PC-3 (cell line): ENCODE measurements around the gene SWSAP1. TPM values are rescaled to one million over a fixed set of nuclear protein-coding genes. Genes with fewer than 3 reads are reported as not detected.
"Not testable (repeated sequence)": the region's sequence is repeated elsewhere in the genome, so short reads cannot be mapped to it uniquely, and the experiment has no call there.

Experiments
- ATAC-seq: fragments of 200-7000 bp; cut with Tn5 transposase; 2 replicates; pipeline ENCODE4 v1.9.1; 2020; ENCODE audit warnings: mild to moderate bottlenecking, moderate library complexity
- BruUV-seq: library from RNA; stranded (reverse); fragments of 400-500 nt; replicated peaks from 2 replicates; lab custom pipeline; 2021; lab: Mats Ljungman, UMichigan
- CTCF ChIA-PET: fragments of 300-600 bp; sonication (Branson Sonifier 250); formaldehyde crosslinking; loops from one replicate; lab custom pipeline; 2022; ENCODE audit warnings: antibody characterized with exemption; lab: Charles Lee
- POLR2A ChIA-PET: fragments of 300-600 bp; sonication (Branson Sonifier 250); formaldehyde crosslinking; loops from one replicate; lab custom pipeline; 2022; ENCODE audit warnings: antibody characterized with exemption; ENCODE audit not compliant: unreplicated experiment; lab: Charles Lee
- DNase-seq: peaks from one replicate; pipeline ENCODE4 v3.0.0-alpha.2; 2015
- H2AFZ ChIP-seq: fragments of 300-600 bp; sonication (generic); 2 replicates; pipeline ENCODE4 v1.6.0; 2016; ENCODE audit warnings: antibody characterized with exemption, low read length
- H3F3A ChIP-seq: fragments of 300-600 bp; sonication (generic); one replicate; pipeline ENCODE4 v1.6.0; 2017; ENCODE audit warnings: antibody characterized with exemption, low read length, control low read depth, mild to moderate bottlenecking; ENCODE audit not compliant: unreplicated experiment
- H3K27ac ChIP-seq: fragments of 300-600 bp; sonication (generic); 2 replicates; pipeline ENCODE4 v1.5.1; 2016; ENCODE audit warnings: mild to moderate bottlenecking, low read length
- H3K27me3 ChIP-seq: fragments of 300-600 bp; sonication (generic); 2 replicates; pipeline ENCODE4 v1.6.1; 2016; ENCODE audit warnings: low read length, mixed read lengths
- H3K36me3 ChIP-seq: fragments of 300-600 bp; sonication (generic); 2 replicates; pipeline ENCODE4 v1.6.1; 2016; ENCODE audit warnings: low read depth, mixed run types, low read length, mixed read lengths
- H3K4me1 ChIP-seq: fragments of 300-600 bp; sonication (generic); 2 replicates; pipeline ENCODE4 v1.5.1; 2016; ENCODE audit warnings: low read length; ENCODE audit not compliant: insufficient read depth
- H3K4me2 ChIP-seq: fragments of 300-600 bp; sonication (generic); 2 replicates; pipeline ENCODE4 v1.6.0; 2016; ENCODE audit warnings: low read length
- H3K4me3 ChIP-seq: fragments of 300-600 bp; sonication (generic); 2 replicates; pipeline ENCODE4 v1.5.1; 2016; ENCODE audit warnings: mild to moderate bottlenecking, low read length, mixed read lengths
- H3K79me2 ChIP-seq: fragments of 300-600 bp; sonication (generic); 2 replicates; pipeline ENCODE4 v1.6.1; 2017; ENCODE audit warnings: low read length, mixed read lengths
- H3K9ac ChIP-seq: fragments of 300-600 bp; sonication (generic); 2 replicates; pipeline ENCODE4 v1.6.0; 2016; ENCODE audit warnings: mild to moderate bottlenecking, low read length
- H3K9me2 ChIP-seq: fragments of 300-600 bp; sonication (generic); replicated peaks from 2 replicates; pipeline ENCODE4 v1.6.1; 2016; ENCODE audit warnings: mixed run types, low read length, mixed read lengths
- H3K9me3 ChIP-seq: fragments of 300-600 bp; sonication (generic); 2 replicates; pipeline ENCODE4 v1.6.1; 2016; ENCODE audit warnings: low read length, mixed read lengths
- H4K20me1 ChIP-seq: fragments of 300-600 bp; sonication (generic); 2 replicates; pipeline ENCODE4 v1.6.1; 2016; ENCODE audit warnings: low read length, mixed read lengths
- EZH2 ChIP-seq: fragments of 300-600 bp; sonication (generic); IDR thresholded peaks from one replicate; pipeline ENCODE4 v1.6.1; 2017; ENCODE audit warnings: antibody characterized with exemption, mild to moderate bottlenecking, low read length; ENCODE audit not compliant: unreplicated experiment
- EZH2phosphoT487 ChIP-seq: fragments of 300-600 bp; sonication (generic); IDR thresholded peaks from 2 replicates; pipeline ENCODE4 v1.6.1; 2018; ENCODE audit warnings: mild to moderate bottlenecking, antibody characterized with exemption, low read length, borderline replicate concordance
- intact Hi-C: fragments of 100-400 bp; cut with micrococcal nuclease; formaldehyde crosslinking; loops from 2 replicates; pipeline ENCODE4 v1.9.0; 2023
- total RNA-seq: library from RNA; depleted of rRNA; stranded (reverse); fragments of >200 nt; gene quantifications from 2 replicates; pipeline ENCODE4 v1.2.3, GENCODE V29; 2014
- TF ChIP-seq, protein P1 (sequence below): fragments of 300-600 bp; sonication (generic); conservative IDR thresholded peaks from 2 replicates; pipeline ENCODE4 v1.5.1; 2017; ENCODE audit warnings: antibody characterized with exemption, low read depth, mild to moderate bottlenecking, low read length

Gene SWSAP1
- total RNA-seq, 1 experiment from 2014 or later: 6.1 TPM

DNA sequence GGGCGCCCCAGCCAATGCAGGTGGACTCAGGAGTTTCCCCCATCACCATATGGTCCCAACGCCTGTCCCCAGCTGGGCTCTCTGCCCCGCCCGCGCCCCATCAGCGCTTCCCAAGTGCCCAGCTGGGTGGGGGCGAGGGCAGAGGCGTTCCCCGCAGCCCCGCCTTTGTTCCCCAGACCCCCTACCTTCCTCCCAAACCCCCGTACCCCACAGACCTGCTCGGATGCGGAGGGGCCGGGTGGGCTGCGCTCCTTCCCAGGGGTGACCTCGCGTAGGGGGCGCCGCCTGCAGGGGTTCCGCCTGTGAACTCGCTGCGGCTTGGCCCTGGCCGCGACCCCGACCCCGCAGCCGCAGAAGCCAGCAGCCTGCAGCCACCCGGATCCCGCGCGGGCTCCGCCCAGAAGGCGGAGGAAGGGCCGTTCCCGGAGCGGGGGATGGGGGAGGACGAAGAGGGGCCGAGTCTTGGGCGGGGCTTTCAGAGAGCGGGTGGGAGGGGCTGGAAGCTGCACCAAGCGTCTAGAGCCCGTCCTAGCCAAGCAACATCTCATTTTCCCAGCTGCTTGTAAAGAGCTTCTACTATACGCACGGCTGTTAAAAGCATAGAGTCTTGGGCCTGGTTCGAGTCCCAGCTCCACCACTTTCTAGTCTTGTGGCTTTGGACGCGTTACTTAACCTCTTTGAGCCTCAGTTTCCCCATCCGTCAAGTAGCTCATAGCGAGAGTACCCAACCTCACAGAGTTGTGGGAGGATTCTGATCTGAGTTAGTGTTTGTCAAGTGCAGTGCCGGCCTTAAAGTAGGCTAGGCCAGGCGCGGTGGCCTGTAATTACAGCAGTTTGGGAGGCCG, 35.0 kb upstream of the SWSAP1 start, which contains the start of gene RAB3D:
TSS of gene RAB3D (minus strand) at position 404 of the 845 bp plus-strand sequence. CDS start 2,258 bp downstream, outside the sequence.
- ATAC-seq (peak; percentile 89), DNase-seq (peak; percentile 95)
- Histone ChIP-seq H3K4me2 (peak within 1 kb of the TSS; percentile 97), H3K27ac (peak within 1 kb of the TSS; percentile 11), H3K36me3 (peaks cover 29% of the 10 kb centered on the region), H3F3A (no peaks in the 10 kb centered on the region), H3K4me1 (peaks cover 25% of the 10 kb centered on the region), H3K9ac (peak within 1 kb of the TSS; percentile 80), H2AFZ (peak within 1 kb of the TSS; percentile 83), H4K20me1 (no peaks in the 10 kb centered on the region), H3K9me3 (no peaks in the 10 kb centered on the region), H3K27me3 (no peaks in the 10 kb centered on the region), H3K4me3 (peak within 1 kb of the TSS; percentile 89), H3K9me2 (no peaks in the 10 kb centered on the region), H3K79me2 (peaks cover 28% of the 10 kb centered on the region)
- TF ChIP-seq, protein P1, sequence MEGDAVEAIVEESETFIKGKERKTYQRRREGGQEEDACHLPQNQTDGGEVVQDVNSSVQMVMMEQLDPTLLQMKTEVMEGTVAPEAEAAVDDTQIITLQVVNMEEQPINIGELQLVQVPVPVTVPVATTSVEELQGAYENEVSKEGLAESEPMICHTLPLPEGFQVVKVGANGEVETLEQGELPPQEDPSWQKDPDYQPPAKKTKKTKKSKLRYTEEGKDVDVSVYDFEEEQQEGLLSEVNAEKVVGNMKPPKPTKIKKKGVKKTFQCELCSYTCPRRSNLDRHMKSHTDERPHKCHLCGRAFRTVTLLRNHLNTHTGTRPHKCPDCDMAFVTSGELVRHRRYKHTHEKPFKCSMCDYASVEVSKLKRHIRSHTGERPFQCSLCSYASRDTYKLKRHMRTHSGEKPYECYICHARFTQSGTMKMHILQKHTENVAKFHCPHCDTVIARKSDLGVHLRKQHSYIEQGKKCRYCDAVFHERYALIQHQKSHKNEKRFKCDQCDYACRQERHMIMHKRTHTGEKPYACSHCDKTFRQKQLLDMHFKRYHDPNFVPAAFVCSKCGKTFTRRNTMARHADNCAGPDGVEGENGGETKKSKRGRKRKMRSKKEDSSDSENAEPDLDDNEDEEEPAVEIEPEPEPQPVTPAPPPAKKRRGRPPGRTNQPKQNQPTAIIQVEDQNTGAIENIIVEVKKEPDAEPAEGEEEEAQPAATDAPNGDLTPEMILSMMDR: no peak
- no peak for TF ChIP-seq EZH2phosphoT487
- TF ChIP-seq EZH2: no peak
- no TSS peak for BruUV-seq
- POLR2A ChIA-PET: interaction anchor here (0.9 to 1.0 kb wide), 2 partner anchors 35 to 42 kb away, joined by 5 read pairs; partner anchors contain the start of gene SWSAP1
- CTCF ChIA-PET: interaction anchor here (1.1 kb wide), 1 partner anchor 46 kb away, joined by 10 read pairs; no protein-coding TSS in a partner anchor
- intact Hi-C loops: loop anchor here (1.0 kb wide), 3 partner anchors 36 to 96 kb away; partner anchors contain the start of genes ODAD3 and PRKCSH

DNA sequence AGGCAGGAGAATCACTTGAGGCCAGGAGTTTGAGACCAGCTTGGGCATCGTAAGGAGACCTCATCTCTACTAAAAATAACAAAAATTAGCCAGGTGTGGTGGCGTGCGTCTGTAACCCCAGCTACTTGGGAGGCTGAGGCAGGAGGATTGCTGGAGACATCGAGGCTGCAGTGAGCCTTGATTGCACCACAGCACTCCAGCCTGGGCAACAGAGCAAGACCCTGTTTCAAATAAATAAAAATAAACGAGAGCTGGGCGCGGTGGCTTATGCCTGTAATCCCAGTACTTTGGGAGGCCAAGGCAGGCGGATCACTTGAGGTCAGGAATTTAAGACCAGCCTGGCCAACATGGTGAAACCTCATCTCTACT, 34.4 kb upstream of the SWSAP1 start:
- H3K4me1 ChIP-seq: peaks cover 31% of the 10 kb centered on the region
- H3K9me2 ChIP-seq, DNase-seq, H3K27me3 ChIP-seq, H3K27ac ChIP-seq, intact Hi-C loops, BruUV-seq, H4K20me1 ChIP-seq, H3K9ac ChIP-seq, ATAC-seq, H3F3A ChIP-seq, H3K9me3 ChIP-seq: not testable (repeated sequence)
- H2AFZ ChIP-seq: peak overlapping the region; percentile 83
- peaks cover 30% of the 10 kb centered on the region for H3K79me2 ChIP-seq
- H3K4me3 ChIP-seq: peak overlapping the region; percentile 89
- POLR2A ChIA-PET: interaction anchor here (0.9 to 1.0 kb wide), 2 partner anchors 35 to 43 kb away, joined by 5 read pairs; partner anchors contain the start of gene SWSAP1
- peaks cover 26% of the 10 kb centered on the region for H3K36me3 ChIP-seq
- CTCF ChIA-PET: interaction anchor here (1.1 kb wide), 1 partner anchor 46 kb away, joined by 10 read pairs; no protein-coding TSS in a partner anchor
- peak overlapping the region; percentile 97 for H3K4me2 ChIP-seq

DNA sequence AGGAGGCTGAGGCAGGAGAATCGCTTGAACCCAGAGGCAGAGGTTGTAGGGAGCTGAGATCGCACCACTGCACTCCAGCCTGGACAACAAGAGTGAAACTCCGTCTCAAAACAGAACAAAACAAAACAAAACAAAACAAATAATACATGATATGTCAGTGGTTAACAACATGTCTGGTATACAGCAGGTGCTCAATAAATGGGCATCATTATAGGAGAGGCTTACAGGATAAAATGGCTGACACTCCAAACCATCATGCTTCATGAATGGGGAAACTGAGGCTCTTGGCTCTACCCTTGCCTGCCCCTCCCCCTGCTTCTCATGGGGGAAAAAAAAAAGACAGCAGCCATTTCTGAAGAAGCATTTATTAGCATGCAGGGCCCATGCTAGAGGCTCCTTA, 32.0 kb upstream of the SWSAP1 start:
- intact Hi-C loops: no loop called here
- Histone ChIP-seq H2AFZ (no peak overlapping the region), H4K20me1 (no peaks in the 10 kb centered on the region), H3K9me2 (no peaks in the 10 kb centered on the region), H3K27me3 (no peaks in the 10 kb centered on the region), H3K27ac (no peak overlapping the region), H3K4me2 (no peak overlapping the region), H3K4me1 (peaks cover 45% of the 10 kb centered on the region), H3K79me2 (peaks cover 39% of the 10 kb centered on the region), H3F3A (no peaks in the 10 kb centered on the region), H3K9ac (no peak overlapping the region), H3K9me3 (no peaks in the 10 kb centered on the region), H3K4me3 (no peak overlapping the region), H3K36me3 (peaks cover 7% of the 10 kb centered on the region)
- ChIA-PET CTCF (no interaction called here), POLR2A (no interaction called here)
- BruUV-seq: no TSS peak
- DNase-seq (no peak), ATAC-seq (no peak)
- TF ChIP-seq EZH2: no peak
- TF ChIP-seq EZH2phosphoT487: no peak
